Measurements from ENCODE around the gene PDRG1.
A peak's percentile ranks its signal among the peaks of the same experiment; 100 is the strongest.

The PDRG1 gene

DNA sequence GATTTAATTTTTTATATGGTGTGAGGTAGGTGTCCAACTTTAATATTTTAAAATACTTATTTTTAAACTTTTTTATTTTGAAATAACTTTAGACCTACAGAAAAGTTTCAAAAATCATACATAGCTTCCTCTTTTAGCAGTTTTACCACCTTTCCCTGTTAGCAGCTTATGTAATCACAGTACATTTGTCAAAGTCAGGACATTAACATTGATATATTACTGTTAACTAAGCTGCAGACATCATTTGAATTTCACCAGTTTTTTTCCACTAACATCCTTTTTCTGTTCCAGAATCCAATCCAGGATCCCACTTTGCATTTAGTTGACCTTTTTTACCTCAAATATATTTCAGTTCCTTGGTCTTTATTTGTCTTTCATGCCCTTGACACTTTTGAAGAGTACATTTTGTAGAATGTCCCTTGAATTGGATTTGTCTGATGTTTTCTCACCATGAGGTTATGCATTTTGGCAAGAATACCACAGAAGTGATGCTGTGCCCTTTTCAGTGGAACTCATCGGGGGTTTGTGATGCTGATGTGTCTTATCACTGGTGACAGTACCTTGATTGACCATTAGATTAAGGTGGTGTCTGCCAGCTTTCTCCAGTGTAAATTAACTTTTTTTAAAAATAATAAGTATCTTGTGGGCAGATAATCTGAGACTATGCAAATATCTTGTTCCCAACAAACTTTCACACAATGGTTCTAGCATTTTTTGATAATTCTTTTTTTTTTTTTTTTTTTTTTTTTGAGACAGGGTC lies 48.0 kb downstream of the PDRG1 start:
- DNase-seq, result no peak

DNA sequence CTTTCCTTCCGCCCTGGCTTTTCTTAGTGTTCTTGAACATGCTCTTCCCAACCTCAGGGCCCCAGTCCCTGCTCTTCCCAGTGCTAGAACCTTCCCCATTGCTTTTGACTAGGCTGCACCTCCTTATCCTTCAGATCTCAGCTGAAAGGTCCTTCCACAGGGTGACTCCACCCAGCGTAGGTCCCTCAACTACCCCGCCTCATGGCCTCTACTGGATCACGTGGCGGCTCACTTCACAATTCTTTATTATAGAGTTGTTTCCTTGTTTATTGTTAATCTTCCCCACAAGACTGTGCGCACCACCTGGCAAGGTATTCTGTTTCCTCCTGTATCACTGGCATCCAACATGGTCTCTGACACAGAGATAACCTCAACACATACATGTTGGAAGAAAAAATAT lies 50.2 kb downstream of the PDRG1 start:
- DNase-seq, result no peak

DNA sequence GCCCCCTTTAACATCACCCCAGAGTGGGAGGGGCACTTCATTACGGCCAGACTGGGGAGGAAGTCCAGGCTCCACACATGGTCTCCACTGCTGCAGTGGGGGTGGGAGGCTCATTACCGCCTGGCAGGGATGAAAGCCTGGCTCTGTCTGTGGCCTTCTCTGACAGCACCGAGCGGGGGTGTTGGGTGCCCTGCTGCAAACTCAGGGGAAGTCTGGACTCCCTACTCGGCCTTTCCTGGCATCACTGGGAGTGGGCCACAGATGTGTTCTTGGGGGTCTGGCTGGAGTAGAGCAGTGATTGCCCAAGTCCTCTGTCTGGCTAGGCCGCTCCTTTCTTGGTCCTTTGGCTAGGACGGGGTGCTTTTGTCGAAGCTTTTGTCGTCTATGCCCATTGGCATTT lies 54.3 kb downstream of the PDRG1 start:
- DNase-seq, result no peak

DNA sequence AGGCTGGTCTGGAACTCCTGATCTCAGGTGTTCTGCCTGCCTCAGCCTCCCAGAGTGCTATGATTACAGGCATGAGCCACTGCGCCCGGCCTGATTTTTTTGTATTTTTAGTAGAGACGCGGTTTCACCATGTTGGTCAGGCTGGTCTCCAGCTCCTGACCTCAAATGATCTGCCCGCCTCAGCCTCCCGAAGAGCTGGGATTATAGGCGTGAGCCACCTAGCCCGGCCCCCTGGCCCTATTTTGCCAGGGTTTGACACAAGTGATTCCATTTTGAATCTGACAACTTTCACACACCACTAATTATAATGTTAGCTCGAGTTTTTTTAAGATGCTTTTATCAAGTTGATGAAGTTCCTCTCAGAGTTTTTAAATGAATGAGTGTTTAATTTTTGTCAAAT lies 55.8 kb downstream of the PDRG1 start:
- no peak for DNase-seq

DNA sequence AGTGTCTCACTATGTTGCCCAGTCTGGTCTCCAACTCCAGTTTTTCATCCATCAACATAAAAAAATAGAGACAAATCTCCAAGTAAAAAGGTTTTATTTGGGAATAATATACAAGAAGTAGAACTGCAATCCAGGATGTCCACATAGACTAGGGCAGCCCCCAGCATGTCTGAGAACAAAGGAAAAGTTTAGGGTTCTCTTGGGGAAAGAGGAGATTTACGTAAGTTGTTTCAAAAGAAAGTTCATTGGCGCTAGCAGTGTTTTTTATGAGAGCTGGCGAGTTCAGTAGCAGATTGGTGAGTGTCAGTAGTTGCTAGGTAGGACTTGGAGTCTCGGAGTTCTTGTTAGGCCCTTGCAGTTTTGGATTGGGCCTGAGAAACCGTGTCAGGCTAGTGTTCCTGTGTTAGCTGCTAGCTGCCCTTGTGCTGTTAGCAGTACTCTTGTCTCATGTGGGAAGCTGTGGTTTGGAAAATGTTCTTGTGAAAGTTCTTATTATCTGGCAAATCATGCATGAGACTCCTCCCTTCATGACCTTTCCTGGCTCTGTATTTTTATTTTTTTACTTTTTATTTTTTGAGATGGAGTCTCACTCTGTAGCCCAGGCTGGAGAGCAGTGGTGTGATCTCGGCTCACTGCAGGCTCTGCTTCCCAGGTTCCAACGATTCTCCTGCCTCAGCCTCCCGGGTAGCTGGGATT lies 56.7 kb downstream of the PDRG1 start:
- DNase-seq, result peak; percentile 69
